ENCODE measurements around the gene SPAG8.

- TF ChIP-seq CTCF (IDR thresholded peaks at IDR 0.05; ENCODE audit: low read depth, low read length, poor library complexity, severe bottlenecking) (no peak), EZH2phosphoT487 (IDR thresholded peaks at IDR 0.05; ENCODE audit: borderline replicate concordance, low read length) (no peak)
Measured at GRCh38 chr9:35831040-35831439, 19.0 kb upstream of the SPAG8 start.

Measured in DOHH2 (cell line).